GM20431 (cell line): Measurements from ENCODE around the gene XKR8.
"Not testable (repeated sequence)": the region's sequence is repeated elsewhere in the genome, so short reads cannot be mapped to it uniquely, and the experiment has no call there.

Experiments
- in situ Hi-C: fragments of 300-500 bp; cut with MseI, MboI; formaldehyde crosslinking; loops from one replicate; pipeline ENCODE4 v1.15.0; 2020; ENCODE audit warnings: low sequenced_read_pairs; ENCODE audit not compliant: unreplicated experiment

Gene XKR8

DNA sequence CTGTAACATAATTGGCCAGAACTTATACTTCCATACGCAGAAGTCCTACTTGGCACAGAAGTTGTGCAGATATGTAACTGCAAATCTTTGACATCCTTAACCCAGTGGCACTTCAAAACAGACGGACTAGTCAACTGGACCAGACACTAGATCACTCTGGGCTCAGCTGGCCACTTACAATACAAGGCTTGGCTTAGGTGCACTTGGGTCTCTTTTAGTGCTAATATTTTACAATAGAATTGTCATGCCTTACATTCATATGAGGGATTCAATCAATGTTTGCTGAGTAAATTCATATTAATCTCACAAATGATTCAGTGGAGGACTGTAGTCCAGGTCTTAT lies 20.1 kb downstream of the XKR8 start:
- in situ Hi-C loops: no loop called here

DNA sequence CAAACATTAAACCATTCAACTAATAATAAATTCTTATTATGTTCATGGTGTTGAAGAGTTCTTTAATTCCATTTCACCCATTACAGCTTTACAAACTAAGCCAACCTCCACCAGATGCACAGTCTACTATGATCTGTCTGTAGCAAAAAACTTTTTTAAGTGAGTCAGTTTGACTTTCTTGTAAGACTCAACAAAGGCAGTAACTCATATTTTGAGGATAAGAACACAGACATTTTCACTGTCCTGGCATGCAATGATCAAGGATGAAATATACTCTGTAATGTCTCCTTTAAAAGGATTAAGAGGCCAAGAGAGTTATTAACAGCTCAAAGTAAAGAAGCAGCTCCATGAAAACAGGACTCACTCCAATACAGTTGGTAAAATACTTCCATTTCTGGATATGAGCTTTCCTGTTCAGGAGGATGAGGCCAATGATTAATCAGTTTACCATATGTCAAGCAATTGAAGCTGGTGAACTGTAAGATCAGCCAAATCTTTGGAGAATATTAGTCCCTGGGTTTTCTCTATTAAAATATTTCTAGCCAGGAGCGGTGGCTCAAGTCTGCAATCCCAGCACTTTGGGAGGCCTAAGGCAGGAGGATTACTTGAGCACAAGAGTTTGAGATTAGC lies 20.6 kb downstream of the XKR8 start:
- in situ Hi-C loops: no loop called here

DNA sequence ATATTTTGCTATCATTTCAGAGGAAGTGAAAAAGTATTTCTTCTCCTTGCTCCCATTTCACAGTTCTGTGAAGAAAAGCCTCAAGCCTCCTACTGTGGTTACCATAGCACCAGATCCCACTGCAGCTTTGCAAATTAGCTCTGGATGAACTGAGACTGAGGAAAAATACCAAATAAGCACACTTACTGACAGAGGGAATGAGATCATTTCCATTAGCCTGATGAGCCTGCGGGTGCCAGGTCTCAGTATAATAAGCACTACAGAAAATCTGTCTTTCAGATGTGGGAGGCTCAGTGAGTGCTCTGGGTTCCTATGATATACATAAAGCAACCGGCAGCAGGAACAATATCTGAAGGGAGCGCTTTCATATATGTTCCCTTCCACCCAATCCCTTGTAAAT lies 21.4 kb downstream of the XKR8 start:
- in situ Hi-C loops: no loop called here

DNA sequence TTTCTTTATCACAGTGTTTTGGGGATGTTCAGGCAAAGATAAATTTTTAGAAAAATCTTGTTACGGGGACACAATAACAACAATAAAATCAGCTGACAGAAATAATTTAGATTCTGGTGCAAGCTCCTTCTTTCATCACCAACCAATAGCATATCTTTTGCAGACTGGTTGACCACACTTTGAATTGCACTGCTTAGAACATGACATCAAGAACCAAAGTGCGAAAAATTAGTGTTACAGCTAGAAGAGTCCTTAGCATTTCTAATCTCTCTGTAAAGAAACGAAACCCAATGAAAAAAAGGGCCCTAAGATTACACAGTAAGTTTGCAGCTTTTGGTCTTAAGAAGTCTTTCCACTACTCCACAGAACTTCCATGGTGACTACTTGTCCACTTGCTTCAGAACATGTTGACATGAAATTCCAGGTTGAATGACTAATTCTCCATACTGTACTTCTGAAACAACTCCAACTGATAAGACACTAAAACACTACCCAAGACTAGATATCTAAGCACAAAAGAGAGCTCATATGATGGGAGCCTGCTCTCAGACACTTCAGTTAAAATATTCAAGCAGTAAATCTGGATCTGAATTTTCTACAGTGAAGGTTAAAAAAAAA lies 31.3 kb downstream of the XKR8 start:
- in situ Hi-C loops: no loop called here

DNA sequence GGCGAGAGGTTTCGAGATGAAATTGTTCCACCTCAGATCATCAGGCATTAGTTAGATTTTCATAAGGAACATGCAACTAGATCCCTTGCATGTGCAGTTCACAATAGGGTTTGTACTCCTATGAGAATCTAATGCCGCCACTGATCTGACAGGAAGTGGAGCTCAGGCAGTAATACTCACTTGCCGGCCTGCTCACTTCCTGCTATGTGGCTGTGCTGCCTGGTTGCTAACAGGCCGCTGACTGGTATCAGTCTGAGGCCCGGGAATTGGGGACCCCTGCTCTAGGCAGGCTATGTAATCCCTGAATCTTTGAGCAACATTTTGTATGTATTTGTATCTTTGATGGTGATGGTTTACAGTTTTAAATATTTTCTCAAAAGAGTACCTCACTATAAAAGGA lies 32.5 kb downstream of the XKR8 start:
- in situ Hi-C loops: no loop called here

DNA sequence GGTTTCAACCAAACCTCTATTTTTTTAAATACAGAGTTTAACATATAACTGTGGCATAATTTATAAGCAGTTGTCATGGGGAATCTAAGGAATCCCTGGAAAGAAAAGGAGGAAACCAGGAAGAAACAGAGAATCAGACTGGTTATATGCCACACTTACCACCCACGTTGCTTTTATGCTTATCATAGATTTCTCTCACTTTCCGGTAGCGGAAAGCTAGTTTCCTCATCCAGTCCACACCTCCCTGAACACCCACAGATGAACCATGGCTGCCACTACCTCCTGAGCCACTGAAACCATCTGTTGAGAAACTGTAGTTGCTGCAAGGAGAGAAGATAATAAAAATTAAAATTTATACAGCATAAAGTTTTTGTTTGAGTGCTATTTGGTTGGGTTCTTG lies 33.5 kb downstream of the XKR8 start:
- in situ Hi-C loops: no loop called here

DNA sequence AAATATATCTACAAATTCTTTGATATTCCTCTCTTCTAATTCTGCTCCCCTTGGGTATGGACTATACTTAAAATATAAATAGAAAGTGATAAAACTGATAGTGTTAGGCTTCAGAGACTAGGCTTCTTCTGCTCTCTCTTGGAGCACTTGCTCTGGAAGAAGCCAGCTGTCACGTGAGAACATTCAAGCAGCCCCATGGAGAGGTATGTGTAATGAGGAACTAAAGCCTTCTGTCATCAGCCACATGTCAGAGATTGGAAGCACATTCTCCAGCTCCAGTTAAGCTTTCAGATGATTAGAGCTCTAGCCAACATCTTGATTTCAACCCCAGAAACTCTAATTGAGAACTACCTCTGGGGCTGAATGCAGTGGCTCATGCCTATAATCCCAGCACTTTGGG lies 34.3 kb downstream of the XKR8 start:
- in situ Hi-C loops: no loop called here

DNA sequence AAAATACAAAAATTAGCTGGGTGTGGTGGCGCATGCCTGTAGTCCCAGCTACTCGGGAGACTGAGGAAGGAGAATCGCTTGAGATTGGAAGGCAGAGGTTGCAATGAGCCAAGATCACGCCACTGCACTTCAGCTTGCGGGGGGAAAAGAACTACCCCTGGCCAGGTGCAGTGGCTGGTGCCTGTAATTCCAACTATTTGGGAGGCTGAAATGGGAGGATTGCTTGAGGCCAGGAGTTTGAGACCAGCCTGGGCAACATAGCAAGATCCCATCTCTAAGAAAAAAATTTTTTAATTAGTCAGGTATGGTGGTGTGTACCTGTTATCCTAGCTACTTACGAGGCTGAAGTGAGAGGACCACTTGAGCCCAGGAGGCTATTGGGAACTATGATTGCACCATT lies 34.8 kb downstream of the XKR8 start:
- in situ Hi-C loops: not testable (repeated sequence)

DNA sequence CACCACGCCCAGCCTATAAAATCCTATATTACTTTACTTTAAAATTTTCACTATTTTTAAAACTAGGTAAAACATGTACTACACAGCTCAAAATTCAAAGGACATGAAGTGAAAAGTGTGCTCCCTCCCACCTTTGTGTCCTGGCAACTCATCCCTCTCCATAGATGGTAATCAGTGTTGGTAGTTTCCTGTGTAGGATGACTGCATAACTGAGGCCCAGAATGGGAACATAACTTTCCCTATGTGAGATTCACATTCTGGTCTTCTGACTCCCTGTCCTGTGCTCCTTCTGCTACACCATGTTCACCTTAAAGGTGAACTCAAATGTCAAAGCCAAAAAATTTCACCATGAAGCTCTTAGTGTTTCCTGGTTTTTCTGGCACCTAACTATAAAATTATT lies 39.3 kb downstream of the XKR8 start:
- in situ Hi-C loops: no loop called here

DNA sequence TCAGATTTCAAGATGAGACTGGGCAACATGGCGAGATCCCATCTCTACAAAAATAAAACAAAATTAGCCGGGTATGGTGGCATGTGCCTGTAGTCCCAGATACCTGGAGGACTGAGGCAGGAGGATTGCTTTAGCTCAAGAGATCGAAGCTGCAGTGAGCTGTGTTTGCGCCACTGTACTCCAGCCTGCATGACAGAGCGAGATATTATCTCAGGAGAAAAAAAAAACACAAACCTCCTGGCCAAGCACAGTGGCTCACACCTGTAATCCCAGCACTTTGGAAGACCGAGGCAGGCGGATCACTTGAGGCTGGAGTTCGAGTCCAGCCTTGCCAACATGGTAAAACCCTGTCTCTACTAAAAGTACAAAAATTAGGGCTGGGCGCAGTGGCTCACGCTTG lies 42.8 kb downstream of the XKR8 start:
- in situ Hi-C loops: no loop called here

DNA sequence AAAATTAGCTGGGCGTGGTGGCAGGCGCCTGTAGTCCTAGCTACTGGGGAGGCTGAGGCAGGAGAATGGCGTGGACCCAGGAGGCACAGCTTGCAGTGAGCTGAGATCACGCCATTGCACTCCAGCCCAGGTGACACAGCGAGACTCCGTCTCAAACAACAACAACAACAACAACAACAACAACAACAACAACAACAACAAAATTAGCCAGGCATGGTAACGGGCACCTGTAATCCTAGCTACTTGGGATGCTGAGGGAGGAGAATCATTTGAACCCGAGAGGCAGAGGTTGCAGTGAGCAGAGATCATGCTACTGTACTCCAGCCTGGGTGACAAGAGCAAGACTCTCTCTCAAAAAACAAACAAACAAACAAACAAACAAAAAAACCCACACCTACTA lies 43.3 kb downstream of the XKR8 start:
- in situ Hi-C loops: not testable (repeated sequence)

DNA sequence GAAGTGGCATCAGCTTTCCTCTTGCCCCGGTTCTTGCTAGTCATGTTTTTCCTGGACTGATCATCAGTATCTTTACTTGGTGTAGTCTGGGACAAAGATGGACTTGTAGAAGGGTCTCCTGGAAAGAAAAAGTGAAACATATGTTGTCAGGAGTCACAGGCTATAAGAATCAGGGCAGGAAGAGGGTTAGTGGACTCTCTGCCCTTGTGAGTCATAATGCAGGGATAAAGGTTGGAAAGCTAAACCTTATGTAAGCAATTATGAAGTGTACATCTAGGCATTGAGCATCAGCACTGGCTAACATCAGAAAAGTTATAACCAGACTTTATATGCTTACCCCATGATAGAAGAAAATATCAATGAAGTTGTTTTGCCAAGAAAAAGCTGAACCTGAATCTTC lies 51.2 kb downstream of the XKR8 start:
- in situ Hi-C loops: no loop called here
